NCI-H2227 treated with DMSO at 0.1 percent for 48 hours (cell line): ENCODE results near the gene NOA1.
"Not testable (repeated sequence)": the region's sequence is repeated elsewhere in the genome, so short reads cannot be mapped to it uniquely, and the experiment has no call there.

Source experiments
- DNase-seq: peaks from one replicate; lab custom pipeline; 2025; lab: John Stamatoyannopoulos, UW

Gene NOA1

GRCh38 chr4:56958111-56958517 is 19.3 kb downstream of the NOA1 start:
- no peak for DNase-seq

DNA sequence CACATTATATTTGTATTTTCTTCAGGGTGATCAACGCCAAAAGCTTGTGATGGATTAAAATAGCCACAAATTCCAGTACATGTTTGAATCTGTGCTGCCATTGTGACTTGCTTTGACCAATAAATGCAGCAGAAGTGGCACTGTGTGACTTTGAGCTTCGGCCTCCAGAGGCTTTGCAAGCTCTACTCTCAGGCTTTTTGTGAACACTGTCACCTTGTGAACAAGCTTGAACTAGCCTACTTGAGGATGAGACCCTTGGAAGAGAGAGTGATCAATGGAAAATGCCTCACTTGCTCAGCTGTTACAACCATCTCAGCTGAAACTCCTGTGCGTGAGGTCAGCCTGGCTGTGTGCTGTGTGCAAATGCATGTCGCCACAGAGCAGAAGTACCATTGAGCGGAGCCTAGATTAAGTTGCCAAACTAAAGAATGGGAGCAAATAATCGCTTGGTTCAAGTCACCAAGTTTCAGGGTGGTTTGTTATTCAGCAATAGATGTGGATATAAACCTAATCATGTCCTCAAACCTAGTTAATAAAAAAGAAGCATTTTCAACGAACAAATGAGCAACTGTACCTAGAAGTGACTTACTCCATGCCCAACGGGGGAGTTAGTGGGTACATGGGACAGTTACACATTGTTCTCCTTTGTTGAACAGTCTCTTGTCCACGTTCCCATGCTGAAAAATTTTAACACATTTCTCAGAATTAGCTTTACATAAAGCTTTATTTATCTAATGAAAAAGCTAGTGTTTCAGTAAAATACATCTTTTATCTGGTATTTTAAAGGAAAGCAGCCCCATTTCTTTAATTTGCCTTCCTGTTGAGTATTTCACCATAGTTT is 23.5 kb downstream of the NOA1 start:
- DNase-seq, result no peak

DNA sequence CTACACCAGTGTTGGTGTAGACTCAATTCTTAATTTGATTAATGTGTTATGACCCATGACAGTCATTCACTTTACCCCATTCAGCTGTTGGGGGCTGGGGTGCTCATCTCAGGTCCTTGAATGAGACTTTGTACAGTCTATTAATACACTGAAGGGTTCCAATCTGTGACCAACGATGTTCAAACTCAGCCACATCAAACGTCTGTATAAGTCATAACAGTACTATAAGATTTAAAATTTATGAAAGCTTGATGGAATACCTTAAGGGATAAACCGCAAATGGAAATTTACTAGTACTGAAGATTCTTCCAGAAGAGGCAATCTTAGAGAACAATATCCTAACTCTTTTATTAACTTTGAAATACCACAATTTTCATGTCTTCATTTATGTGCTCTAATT is 36.0 kb downstream of the NOA1 start:
- no peak for DNase-seq

DNA sequence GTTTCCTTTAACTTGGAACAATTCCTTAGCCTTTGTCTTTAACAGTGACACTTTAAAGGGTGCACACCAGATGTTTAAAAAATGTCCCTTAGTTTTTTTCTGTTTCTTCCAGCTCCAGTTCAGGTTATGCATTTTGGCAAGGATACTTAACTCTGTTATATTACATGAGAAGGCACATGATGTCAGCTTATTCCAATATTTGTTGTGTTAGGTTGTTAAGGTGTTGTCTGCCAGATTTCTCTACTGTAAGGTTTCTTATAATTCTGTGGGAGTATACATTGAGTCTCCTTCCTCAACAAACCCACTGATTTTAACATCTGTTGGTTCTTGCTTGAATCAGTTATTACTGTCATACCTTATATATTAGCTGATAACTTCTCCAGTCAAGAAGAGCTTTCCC is 36.4 kb downstream of the NOA1 start:
- DNase-seq, result no peak

DNA sequence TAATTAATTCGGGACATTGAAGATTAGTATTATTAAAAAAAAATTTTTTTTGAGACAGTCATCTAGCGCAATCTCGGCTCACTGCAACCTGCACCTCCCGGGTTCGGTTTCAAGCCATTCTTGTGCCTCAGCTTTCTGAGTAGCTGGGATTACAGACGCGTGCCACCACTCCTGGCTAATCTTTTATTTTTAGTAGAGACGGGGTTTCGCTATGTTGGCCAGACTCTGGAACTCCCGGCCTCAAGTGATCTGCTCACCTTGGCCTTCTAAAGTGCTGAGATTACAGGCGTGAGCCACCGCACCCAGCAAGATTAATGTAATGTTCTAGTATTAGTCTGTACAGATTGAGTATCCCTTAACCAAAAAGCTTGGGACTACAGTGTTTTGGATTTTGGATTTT is 37.0 kb downstream of the NOA1 start:
- DNase-seq, result no peak

- DNase-seq, result not testable (repeated sequence)
Measured at GRCh38 chr4:56939826-56940225, 37.6 kb downstream of the NOA1 start.

GRCh38 chr4:56937262-56937661 is 40.1 kb downstream of the NOA1 start:
- DNase-seq, result no peak

- no peak for DNase-seq
Measured at GRCh38 chr4:56931924-56932323, 45.5 kb downstream of the NOA1 start.

DNA sequence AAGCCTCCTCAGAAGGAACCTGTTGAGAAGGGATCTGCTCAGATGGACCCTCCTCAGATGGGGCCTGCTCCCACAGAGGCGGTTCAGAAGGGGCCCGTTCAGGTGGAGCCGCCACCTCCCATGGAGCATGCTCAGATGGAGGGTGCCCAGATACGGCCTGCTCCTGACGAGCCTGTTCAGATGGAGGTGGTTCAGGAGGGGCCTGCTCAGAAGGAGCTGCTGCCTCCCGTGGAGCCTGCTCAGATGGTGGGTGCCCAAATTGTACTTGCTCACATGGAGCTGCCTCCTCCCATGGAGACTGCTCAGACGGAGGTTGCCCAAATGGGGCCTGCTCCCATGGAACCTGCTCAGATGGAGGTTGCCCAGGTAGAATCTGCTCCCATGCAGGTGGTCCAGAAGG is 46.8 kb downstream of the NOA1 start:
- DNase-seq, result no peak

GRCh38 chr4:56927196-56927595 is 50.2 kb downstream of the NOA1 start:
- DNase-seq, result no peak

DNA sequence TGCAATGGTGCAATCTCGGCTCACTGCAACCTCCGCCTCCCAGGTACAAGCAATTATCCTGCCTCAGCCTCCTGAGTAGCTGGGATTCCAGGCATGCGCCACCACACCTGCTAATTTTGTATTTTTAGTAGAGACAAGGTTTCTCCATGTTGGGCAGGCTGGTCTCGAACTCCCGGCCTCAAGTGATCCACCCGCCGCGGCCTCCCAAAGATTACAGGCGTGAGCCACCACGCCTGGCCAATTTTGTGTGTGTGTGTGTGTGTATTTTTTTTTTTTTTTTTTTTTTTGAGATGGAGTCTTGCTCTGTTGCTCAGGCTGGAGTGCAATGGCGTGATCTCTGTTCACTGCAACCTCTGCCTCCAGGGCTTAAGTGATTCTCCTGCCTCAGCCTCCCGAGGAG is 62.4 kb downstream of the NOA1 start:
- DNase-seq, result not testable (repeated sequence)

DNA sequence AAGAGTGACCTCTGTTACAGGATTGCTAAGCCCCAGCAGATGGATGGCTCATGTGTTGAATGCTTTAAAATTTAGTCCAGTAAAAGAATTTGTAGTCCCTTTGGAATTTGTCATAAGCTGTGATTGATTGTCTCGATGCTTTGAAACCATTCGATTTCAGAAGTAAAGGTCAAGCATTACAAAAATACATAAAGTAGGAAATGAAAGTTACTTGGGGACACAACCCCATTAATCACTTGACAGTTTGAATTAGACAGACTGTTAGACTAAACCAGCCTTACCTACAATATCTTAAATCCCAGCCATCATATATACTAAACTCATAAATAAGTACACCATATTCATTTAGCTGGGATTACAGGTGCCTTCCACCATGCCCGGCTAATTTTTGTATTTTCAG is 63.1 kb downstream of the NOA1 start:
- DNase-seq, result no peak
